ENCODE data around the gene TMEM182.

DNA sequence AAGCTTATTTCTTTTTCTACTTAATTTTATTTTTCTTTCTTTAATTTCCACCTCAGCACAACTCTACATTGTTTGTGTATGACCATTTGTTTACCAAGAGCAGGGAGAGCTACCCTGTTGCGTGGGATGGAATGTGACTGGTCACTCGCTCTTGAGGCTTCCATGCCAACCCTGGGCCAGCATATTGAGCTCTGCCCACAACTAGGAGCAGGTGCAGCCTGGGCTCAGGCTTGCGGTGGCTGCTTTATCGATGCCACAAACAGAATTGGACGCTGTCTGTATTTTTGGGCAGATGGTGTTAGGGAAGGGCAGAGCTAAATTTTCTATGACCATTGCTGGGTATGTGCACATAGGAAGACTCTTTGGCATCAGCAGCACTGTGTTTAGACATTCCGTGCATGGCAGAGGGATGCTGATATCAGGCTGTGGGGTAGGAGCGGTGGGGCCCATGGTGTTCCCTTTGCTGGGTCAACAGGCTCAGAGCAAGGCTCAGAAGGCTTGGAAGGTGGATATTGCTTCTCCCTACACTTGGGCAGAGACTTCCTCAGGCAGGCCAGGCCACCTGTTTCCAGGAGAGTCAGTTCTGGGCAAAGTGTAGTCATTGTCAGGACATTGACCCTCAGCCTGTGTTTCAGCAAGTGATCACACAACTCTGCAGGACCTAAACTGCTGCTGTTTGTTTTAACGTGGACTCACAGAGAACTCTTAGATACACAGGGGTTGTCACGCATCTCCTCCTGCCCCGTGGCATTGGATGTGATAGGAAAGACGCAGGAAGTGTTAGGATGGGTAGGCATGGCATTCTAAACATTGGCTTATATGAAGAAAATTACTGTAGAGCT lies 40.2 kb downstream of the TMEM182 start:
- TF ChIP-seq, protein P1, sequence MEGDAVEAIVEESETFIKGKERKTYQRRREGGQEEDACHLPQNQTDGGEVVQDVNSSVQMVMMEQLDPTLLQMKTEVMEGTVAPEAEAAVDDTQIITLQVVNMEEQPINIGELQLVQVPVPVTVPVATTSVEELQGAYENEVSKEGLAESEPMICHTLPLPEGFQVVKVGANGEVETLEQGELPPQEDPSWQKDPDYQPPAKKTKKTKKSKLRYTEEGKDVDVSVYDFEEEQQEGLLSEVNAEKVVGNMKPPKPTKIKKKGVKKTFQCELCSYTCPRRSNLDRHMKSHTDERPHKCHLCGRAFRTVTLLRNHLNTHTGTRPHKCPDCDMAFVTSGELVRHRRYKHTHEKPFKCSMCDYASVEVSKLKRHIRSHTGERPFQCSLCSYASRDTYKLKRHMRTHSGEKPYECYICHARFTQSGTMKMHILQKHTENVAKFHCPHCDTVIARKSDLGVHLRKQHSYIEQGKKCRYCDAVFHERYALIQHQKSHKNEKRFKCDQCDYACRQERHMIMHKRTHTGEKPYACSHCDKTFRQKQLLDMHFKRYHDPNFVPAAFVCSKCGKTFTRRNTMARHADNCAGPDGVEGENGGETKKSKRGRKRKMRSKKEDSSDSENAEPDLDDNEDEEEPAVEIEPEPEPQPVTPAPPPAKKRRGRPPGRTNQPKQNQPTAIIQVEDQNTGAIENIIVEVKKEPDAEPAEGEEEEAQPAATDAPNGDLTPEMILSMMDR (IDR thresholded peaks at IDR 0.05; ENCODE audit: low read depth, low read length), result no peak
- no peak for TF ChIP-seq EZH2phosphoT487 (IDR thresholded peaks at IDR 0.05; ENCODE audit: low read depth)

All from OCI-LY3 (cell line).